GM19372 (cell line): ENCODE measurements around the gene IARS1.

ENCODE experiments used
- ATAC-seq: cut with Tn5 transposase; IDR thresholded peaks from one replicate; pipeline ENCODE4 v1.9.1; 2021; ENCODE audit warnings: mild to moderate bottlenecking, low read depth, moderate library complexity; ENCODE audit not compliant: unreplicated experiment

The IARS1 gene

GRCh38 chr9:92297611-92298010 lies 4.1 kb upstream of the IARS1 start:
- no peak for ATAC-seq

- no peak for ATAC-seq
Measured at GRCh38 chr9:92295827-92296258, 2.3 kb upstream of the IARS1 start.

GRCh38 chr9:92295240-92295790 lies 1.8 kb upstream of the IARS1 start:
- no peak for ATAC-seq

- ATAC-seq = no peak
Measured at GRCh38 chr9:92294297-92294676, 790 bp upstream of the IARS1 start.

GRCh38 chr9:92293075-92293354 lies 482 bp downstream of the IARS1 start:
- ATAC-seq = no peak

GRCh38 chr9:92292338-92293074 lies 991 bp downstream of the IARS1 start:
- no peak for ATAC-seq

- ATAC-seq = no peak
Measured at GRCh38 chr9:92291577-92291976, 1.9 kb downstream of the IARS1 start.

- ATAC-seq = no peak
Measured at GRCh38 chr9:92290785-92291429, 2.6 kb downstream of the IARS1 start.

GRCh38 chr9:92289708-92290390 lies 3.6 kb downstream of the IARS1 start:
- ATAC-seq = no peak

GRCh38 chr9:92279302-92279701 lies 14.2 kb downstream of the IARS1 start:
- ATAC-seq = no peak

- ATAC-seq = no peak
Measured at GRCh38 chr9:92278110-92278509, 15.4 kb downstream of the IARS1 start.

GRCh38 chr9:92276331-92277032 lies 17.0 kb downstream of the IARS1 start:
- ATAC-seq = no peak

GRCh38 chr9:92275541-92275940 lies 18.0 kb downstream of the IARS1 start:
- no peak for ATAC-seq

GRCh38 chr9:92270511-92270910 lies 23.0 kb downstream of the IARS1 start:
- ATAC-seq = no peak

GRCh38 chr9:92266486-92266885 lies 27.0 kb downstream of the IARS1 start:
- no peak for ATAC-seq

GRCh38 chr9:92265154-92265553 lies 28.3 kb downstream of the IARS1 start:
- ATAC-seq = no peak

- no peak for ATAC-seq
Measured at GRCh38 chr9:92263131-92263530, 30.4 kb downstream of the IARS1 start.

- no peak for ATAC-seq
Measured at GRCh38 chr9:92257327-92257726, 36.2 kb downstream of the IARS1 start.

- no peak for ATAC-seq
Measured at GRCh38 chr9:92254381-92255337, 38.8 kb downstream of the IARS1 start.

GRCh38 chr9:92253656-92254055 lies 39.8 kb downstream of the IARS1 start:
- no peak for ATAC-seq
